Dendritic cell treated with granulocyte-macrophage colony-stimulating factor and Interleukin-4, amounts not matched to agents 40 ng/mL and 50 ng/mL, for 4 days (primary cell): ENCODE data around the gene SIL1.

Experiments used
- H3K27ac Mint-ChIP-seq: one replicate; pipeline ENCODE4 v1.8.0; 2022; ENCODE audit warnings: mild to moderate bottlenecking, mixed read lengths
- H3K27me3 Mint-ChIP-seq: one replicate; pipeline ENCODE4 v1.8.0; 2022; ENCODE audit warnings: mild to moderate bottlenecking, mixed read lengths
- H3K36me3 Mint-ChIP-seq: one replicate; pipeline ENCODE4 v1.8.0; 2022; ENCODE audit warnings: low read depth, mixed read lengths
- H3K4me1 Mint-ChIP-seq: one replicate; pipeline ENCODE4 v1.8.0; 2022; ENCODE audit warnings: low read depth, mixed read lengths
- H3K4me3 Mint-ChIP-seq: one replicate; pipeline ENCODE4 v1.8.0; 2022; ENCODE audit warnings: mild to moderate bottlenecking, moderate library complexity, mixed read lengths
- H3K9me3 Mint-ChIP-seq: one replicate; pipeline ENCODE4 v1.8.0; 2022; ENCODE audit warnings: mixed read lengths
- intact Hi-C: fragments of 100-400 bp; cut with micrococcal nuclease; formaldehyde crosslinking; loops from one replicate; pipeline ENCODE4 v1.15.0; 2022

Gene SIL1

GRCh38 chr5:138950421-138951031 lies 247.6 kb downstream of the SIL1 start:
- intact Hi-C loops = no loop called here
- H3K4me3 Mint-ChIP-seq = no peak overlapping the region
- no peaks in the 10 kb centered on the region for H3K9me3 Mint-ChIP-seq
- no peaks in the 10 kb centered on the region for H3K27me3 Mint-ChIP-seq
- no peak overlapping the region for H3K27ac Mint-ChIP-seq
- peaks cover 62% of the 10 kb centered on the region for H3K36me3 Mint-ChIP-seq
- H3K4me1 Mint-ChIP-seq = peaks cover 36% of the 10 kb centered on the region

- Mint-ChIP-seq H3K27ac (no peak overlapping the region), H3K4me1 (peaks cover 31% of the 10 kb centered on the region), H3K27me3 (no peaks in the 10 kb centered on the region), H3K36me3 (peaks cover 64% of the 10 kb centered on the region), H3K4me3 (no peak overlapping the region), H3K9me3 (no peaks in the 10 kb centered on the region)
- intact Hi-C loops = no loop called here
Measured at GRCh38 chr5:138949988-138950387, 248.2 kb downstream of the SIL1 start.

DNA sequence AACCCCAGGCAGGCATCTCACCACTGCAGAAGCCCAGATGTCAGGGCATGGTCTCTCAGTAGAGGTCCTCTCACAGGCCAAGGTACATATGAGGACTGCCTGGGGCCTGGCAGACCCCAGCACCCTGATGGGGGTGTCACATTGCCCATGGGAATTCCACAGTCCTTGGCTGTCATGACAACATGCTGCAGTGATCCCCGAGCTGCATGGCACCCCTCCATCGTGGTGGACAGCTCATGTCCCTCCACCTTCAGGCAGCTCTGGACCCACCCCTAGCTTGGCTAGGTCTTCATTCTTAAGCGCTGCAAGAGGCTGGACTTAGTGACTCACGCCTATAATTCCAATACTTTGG lies 249.0 kb downstream of the SIL1 start:
- Mint-ChIP-seq H3K4me3 (no peak overlapping the region), H3K27me3 (no peaks in the 10 kb centered on the region), H3K27ac (no peak overlapping the region), H3K4me1 (peaks cover 23% of the 10 kb centered on the region), H3K36me3 (peaks cover 72% of the 10 kb centered on the region), H3K9me3 (no peaks in the 10 kb centered on the region)
- intact Hi-C loops = no loop called here

DNA sequence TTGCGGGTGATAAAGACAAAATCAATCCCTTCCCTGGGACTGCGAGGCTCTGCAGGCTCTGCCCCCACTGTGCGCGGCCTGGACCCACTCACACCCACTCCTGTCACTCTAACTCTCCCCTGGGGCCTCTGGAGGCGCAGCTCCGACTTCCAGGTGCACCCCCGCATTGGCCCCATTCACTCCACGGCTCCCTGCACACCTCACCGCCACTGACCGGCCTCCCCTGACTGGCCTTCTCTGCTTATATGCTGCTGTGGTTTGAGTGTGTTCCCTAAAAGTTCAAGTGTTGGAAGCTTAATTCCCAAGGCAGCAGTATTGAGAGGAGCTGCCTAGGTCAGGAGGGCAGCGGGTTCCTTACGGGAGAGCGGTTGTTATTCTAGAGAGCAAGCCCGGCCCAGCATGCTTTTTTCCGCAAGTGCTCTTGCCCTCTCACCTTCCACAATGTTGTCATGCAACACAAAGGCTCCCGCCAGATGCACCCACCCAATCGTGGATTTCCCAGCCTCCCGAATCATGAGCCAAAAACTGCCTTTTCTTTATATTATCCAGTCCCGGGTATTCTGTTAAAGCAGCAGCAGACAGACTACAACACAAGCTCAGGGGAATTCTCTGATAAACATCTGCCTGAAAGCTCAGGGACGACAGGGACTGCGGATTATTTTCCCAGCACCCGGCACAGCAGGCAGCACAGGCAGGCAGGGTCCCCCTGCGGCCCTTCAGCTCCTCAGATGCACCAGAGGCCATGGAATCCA lies 249.5 kb downstream of the SIL1 start:
- Mint-ChIP-seq H3K36me3 (peaks cover 77% of the 10 kb centered on the region), H3K27ac (no peak overlapping the region), H3K4me1 (peaks cover 17% of the 10 kb centered on the region), H3K4me3 (no peak overlapping the region), H3K9me3 (no peaks in the 10 kb centered on the region), H3K27me3 (no peaks in the 10 kb centered on the region)
- intact Hi-C loops = no loop called here

GRCh38 chr5:138947780-138948179 lies 250.4 kb downstream of the SIL1 start:
- no peak overlapping the region for H3K27ac Mint-ChIP-seq
- peaks cover 86% of the 10 kb centered on the region for H3K36me3 Mint-ChIP-seq
- H3K9me3 Mint-ChIP-seq = no peaks in the 10 kb centered on the region
- no peaks in the 10 kb centered on the region for H3K27me3 Mint-ChIP-seq
- H3K4me3 Mint-ChIP-seq = no peak overlapping the region
- intact Hi-C loops = no loop called here
- peaks cover 9% of the 10 kb centered on the region for H3K4me1 Mint-ChIP-seq

DNA sequence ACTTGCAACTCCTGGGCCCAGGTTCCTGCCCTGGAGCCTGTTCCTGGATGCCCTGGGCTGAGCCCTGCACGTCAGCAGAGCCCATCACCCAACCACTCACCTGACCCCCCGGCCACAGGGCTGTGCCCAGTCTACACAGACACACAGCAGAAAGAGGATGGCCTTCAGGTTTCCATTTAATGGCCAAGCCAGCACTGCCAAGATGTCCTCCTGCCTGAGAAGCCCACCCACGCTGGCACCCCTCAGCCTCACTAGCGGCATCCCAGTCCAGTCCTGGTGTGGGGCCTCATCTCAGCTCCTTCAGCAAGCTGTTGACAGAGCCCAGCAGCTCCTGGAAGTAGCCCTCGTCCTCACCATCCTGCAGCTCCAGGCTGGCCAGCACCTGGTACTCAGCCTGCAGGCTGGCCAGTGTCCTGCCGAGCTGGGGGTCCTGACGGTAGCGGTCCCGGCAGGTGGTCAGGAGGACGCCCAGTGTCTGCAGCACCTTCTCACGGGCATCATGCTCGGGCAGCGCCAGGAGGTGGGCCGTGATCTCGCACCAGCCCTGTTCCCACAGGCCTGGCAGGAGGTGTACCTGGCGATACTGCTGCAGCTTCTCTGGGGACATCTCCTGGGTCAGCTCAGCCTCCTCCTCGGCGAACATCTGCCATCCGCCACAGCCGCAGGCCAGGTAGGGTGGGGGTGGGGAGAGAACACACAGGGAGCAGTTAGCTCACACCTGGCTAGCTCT lies 251.2 kb downstream of the SIL1 start:
- Mint-ChIP-seq H3K4me1 (peaks cover under 1% of the 10 kb centered on the region), H3K36me3 (peaks cover 91% of the 10 kb centered on the region), H3K4me3 (no peak overlapping the region), H3K27me3 (no peaks in the 10 kb centered on the region), H3K27ac (no peak overlapping the region), H3K9me3 (no peaks in the 10 kb centered on the region)
- intact Hi-C loops = no loop called here

DNA sequence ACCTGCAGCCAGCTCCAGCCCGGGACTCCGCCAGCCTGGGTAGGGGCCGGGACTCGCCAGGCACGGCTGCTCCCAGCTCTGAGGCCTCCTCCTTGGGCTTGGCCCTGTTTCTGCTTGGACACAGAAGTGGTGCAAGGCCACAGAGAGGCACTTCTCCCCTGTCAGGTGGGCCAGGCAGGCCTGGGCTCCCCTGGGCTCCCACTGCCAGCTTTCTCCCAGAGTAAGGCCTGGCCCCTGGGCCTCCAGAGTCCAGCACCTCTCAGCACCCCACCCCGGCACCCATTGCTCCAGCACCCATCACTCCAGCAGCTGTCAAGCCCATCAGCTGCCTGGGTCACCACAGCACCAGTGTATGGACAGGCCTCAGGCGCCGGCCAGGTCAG lies 251.9 kb downstream of the SIL1 start:
- Mint-ChIP-seq H3K4me1 (no peaks in the 10 kb centered on the region), H3K9me3 (no peaks in the 10 kb centered on the region), H3K36me3 (peaks cover 89% of the 10 kb centered on the region), H3K4me3 (no peak overlapping the region), H3K27me3 (no peaks in the 10 kb centered on the region), H3K27ac (no peak overlapping the region)
- intact Hi-C loops = no loop called here

DNA sequence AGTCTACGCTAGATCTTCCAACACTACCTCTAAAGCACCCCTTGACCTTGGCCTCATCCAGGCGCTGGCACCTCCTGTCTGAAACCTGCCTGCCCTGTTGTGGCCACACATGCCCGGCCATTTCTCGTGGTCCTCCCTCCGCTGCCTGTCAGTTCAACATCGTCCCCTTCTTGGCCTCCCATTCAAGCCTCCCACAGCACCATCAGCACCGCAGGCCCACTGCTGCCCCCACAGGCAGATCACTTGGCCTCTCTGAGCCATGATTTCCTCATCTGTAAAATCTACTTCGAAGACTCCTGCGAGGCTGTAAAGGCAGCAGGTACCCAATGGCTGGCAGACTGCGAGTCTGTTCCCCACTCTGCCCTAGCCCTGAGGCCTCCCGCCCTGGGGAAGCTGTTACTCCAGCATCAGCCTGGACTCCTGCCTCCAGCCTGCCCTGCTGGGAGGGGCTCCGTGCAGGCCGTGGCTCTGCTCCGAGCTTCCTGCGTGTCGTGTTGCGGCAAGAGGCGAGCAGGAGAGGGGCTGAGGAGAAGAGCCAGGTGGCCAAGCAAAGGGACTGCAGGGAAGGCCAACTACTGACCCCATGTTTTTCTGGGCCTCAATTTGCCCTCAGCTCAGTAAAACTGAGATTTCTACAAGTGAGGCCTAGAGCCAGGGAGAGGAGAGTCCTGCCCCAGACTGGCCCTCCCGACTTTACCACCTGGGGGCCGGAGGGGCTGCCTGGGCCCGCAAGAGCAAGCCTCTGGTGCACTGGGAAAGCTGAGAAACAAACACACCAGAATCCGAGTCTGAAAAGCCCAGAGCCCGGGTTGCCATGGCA lies 252.5 kb downstream of the SIL1 start:
- no peak overlapping the region for H3K27ac Mint-ChIP-seq
- H3K36me3 Mint-ChIP-seq = peaks cover 89% of the 10 kb centered on the region
- H3K4me3 Mint-ChIP-seq = no peak overlapping the region
- H3K9me3 Mint-ChIP-seq = no peaks in the 10 kb centered on the region
- no peaks in the 10 kb centered on the region for H3K4me1 Mint-ChIP-seq
- intact Hi-C loops = no loop called here
- H3K27me3 Mint-ChIP-seq = no peaks in the 10 kb centered on the region

GRCh38 chr5:138944527-138945322 lies 253.4 kb downstream of the SIL1 start:
- intact Hi-C loops = no loop called here
- Mint-ChIP-seq H3K9me3 (no peaks in the 10 kb centered on the region), H3K27ac (no peak overlapping the region)

DNA sequence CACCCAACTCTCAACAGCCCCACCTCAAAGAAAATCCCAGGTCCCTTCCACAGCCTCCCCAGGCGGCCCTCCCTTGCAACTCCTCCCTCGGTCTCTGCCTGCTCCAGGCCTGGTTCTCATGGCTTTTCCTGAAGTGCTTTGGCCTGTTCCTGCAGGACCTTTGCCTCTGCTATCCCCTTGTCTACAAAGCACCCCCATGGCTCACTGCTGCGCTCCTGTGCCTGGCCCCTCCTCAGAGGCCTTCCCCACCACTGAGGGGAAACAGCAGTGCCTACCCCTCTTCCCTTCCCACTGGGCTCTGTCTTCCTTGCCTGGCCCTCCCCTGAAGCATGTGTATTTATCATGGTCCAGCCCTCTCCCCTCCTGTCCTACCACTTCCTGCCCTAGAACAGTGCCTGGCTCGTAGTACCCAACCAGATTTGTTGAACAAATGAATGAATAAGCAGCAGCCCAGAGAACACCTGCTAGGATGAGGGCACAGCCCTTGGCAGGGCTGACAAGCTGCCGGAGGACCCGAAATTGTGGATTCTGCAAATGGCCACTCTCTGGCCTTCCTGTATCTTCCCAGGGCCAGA lies 254.5 kb downstream of the SIL1 start:
- H3K27ac Mint-ChIP-seq = no peak overlapping the region
- H3K9me3 Mint-ChIP-seq = no peaks in the 10 kb centered on the region
- intact Hi-C loops = no loop called here
- no peaks in the 10 kb centered on the region for H3K4me1 Mint-ChIP-seq
- H3K27me3 Mint-ChIP-seq = no peaks in the 10 kb centered on the region
- H3K4me3 Mint-ChIP-seq = no peak overlapping the region
- peaks cover 80% of the 10 kb centered on the region for H3K36me3 Mint-ChIP-seq

More at GRCh38 chr5:138944527-138945322, 253.4 kb downstream of the SIL1 start:
- H3K27me3 Mint-ChIP-seq = no peaks in the 10 kb centered on the region
- H3K4me1 Mint-ChIP-seq = no peaks in the 10 kb centered on the region
- H3K36me3 Mint-ChIP-seq = peaks cover 83% of the 10 kb centered on the region
- H3K4me3 Mint-ChIP-seq = no peak overlapping the region

GRCh38 chr5:138942861-138943260 lies 255.3 kb downstream of the SIL1 start:
- no peaks in the 10 kb centered on the region for H3K27me3 Mint-ChIP-seq
- no peaks in the 10 kb centered on the region for H3K4me1 Mint-ChIP-seq
- H3K27ac Mint-ChIP-seq = no peak overlapping the region
- intact Hi-C loops = no loop called here
- H3K36me3 Mint-ChIP-seq = peaks cover 80% of the 10 kb centered on the region
- no peak overlapping the region for H3K4me3 Mint-ChIP-seq
- no peaks in the 10 kb centered on the region for H3K9me3 Mint-ChIP-seq

GRCh38 chr5:138942066-138942465 lies 256.1 kb downstream of the SIL1 start:
- H3K4me3 Mint-ChIP-seq = no peak overlapping the region

DNA sequence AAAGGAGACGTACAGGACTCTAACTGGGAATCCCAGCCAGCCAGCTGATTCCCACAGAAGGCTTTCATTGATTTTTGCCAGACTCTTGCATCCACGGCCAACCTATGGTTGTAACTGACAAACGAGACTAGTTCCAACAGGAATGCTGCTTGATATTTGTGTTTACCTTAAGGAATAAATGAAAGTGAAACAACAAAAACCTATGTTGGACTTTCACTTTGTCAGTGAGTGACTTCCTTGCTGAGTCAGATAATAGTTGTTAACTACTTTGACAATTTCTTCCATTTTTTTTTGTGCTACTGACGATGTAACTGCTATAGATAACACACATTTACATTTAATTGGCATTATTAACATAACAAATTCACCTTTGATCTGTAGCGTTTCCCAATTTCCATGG lies 259.6 kb downstream of the SIL1 start:
- intact Hi-C loops = no loop called here
- Mint-ChIP-seq H3K36me3 (peaks cover 79% of the 10 kb centered on the region), H3K27me3 (no peaks in the 10 kb centered on the region), H3K9me3 (no peaks in the 10 kb centered on the region), H3K27ac (no peak overlapping the region), H3K4me3 (no peak overlapping the region), H3K4me1 (no peaks in the 10 kb centered on the region)

More at GRCh38 chr5:138942066-138942465, 256.1 kb downstream of the SIL1 start:
- Mint-ChIP-seq H3K27ac (no peak overlapping the region), H3K9me3 (no peaks in the 10 kb centered on the region), H3K36me3 (peaks cover 80% of the 10 kb centered on the region), H3K27me3 (no peaks in the 10 kb centered on the region), H3K4me1 (no peaks in the 10 kb centered on the region)
- intact Hi-C loops = no loop called here
